ENCODE results near the gene NUP214.

GRCh38 chr9:131098391-131099101, 26.8 kb upstream of the NUP214 start:
- TF ChIP-seq CTCF (IDR thresholded peaks at IDR 0.05) (no peak), POLR2AphosphoS5 (IDR thresholded peaks at IDR 0.05) (no peak), POLR2A (IDR thresholded peaks at IDR 0.05) (no peak), EP300 (IDR thresholded peaks at IDR 0.05) (no peak)

All from gastroesophageal sphincter (tissue), 3 donors.